ENCODE measurements around the gene TF.

The TF gene

DNA sequence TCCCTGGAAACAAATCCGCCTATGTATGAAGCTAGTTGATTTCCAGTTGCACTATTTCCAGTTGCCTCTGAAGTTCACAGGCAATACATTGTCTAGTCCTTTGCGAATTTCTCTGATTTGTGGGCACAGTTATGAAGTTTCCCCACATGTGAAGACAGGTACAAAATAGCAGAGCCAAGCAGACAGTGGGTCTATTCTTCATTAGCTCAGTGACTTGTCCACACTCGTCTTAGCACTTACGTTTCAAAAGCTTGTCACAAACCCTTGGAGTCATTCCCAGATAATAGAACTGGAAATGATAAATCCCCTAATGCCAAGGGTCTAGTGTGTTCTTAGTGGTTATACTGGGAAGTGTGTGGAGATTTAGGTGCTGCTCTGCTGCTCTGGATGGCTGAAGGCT, 73.9 kb downstream of the TF start:
- FAIRE-seq, result no peak

DNA sequence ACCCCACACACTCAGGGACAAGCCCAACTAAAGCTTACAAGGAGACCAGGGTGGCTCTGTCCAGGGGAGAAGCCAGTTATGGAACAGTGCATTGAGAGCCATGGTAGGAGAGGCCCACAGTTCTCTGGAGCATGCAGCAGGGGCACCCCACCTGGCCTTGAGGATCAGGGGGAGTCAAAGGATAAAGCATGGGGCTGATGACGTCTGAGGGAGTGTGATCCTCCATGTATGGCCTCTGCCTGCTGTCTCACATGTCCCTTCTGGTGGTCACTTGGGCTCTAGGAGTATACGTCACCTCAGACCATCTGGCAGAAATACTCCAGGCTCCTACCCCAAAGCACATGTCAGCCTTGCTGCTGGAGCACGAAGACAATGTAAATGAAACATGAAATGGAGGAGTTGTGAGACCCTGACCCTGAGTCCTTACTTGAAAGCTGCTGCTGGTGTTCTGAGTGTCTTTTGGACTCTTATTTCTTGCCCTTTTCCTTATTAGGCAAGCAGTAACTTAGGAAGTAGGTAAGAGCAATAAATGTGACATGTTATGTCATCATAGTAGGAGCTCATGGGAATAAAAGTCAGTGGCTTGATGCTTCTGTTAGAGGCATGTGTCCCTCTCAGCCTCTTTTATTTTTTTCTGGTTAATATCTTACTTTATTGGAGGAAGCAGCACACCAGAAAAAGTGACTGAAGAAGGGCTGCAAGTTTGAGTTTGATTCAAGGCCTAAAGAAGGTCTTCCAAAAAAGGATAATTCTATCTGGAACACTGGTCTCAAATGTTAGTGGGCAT, 74.9 kb downstream of the TF start:
- FAIRE-seq, result no peak

DNA sequence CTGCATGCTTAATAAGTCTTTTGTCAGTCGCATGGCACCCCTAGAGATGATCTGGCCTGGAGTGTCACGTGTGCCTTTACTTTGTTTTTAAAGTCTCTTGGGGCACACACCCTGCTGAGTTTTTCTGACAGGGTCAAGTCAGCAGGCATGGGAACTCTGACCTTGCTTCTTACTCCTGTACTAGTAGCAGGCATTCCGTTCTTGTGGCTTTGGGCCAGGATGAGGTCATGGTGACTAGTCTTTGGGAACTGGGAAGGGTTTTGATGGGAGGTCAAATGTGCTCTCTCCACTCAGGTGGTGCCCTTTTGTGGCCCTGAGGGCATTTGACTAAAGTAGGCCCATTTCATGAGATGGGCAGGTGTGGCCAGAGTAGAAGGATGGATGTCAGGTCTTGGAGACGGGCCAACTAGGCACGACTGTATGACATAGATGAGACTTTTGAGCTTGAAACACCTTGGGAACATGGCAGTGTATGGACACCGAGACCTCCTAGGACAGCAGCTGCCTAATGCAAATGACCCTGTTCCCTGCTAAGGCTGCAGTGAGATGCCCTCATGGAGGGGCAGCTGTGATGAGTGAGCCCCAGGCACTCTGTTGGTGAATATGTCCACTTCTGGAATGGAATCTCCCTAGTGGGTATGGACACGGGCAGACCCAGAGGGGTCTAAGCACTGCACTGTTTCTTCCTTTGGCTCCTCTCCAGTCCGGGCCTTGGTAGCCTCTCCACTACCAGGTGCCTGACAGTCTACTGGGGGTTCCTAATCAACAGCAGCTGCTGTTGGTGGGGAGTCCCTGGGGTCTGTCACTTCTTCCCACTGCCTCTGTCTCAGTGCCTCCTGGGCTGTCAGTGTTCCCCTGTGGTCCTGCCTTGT, 75.8 kb downstream of the TF start:
- no peak for FAIRE-seq

DNA sequence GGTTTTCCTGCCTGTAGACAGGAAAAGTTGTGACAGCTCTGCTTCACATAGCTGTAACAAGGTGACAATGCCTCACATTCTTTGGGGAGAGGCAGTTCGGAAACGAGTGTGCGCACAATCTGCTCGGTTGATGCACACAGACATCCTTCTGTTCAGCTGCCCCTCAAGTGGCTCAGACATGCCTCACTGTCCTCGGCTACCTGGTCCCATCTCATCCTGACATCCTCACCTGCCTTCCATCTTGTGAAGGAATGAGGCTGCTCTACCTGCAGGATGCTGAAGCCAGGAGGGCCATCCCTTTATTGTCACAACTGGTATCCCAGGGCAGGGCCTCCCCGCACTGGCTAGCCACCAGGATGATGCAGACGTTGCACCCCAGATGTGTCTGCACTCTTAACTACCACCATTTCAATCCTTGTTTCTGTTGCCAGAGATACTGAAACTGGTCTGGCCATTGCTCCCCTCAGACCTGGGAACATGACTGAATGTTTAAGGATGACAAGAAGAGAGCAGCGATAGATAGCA, 78.8 kb downstream of the TF start:
- no peak for FAIRE-seq

DNA sequence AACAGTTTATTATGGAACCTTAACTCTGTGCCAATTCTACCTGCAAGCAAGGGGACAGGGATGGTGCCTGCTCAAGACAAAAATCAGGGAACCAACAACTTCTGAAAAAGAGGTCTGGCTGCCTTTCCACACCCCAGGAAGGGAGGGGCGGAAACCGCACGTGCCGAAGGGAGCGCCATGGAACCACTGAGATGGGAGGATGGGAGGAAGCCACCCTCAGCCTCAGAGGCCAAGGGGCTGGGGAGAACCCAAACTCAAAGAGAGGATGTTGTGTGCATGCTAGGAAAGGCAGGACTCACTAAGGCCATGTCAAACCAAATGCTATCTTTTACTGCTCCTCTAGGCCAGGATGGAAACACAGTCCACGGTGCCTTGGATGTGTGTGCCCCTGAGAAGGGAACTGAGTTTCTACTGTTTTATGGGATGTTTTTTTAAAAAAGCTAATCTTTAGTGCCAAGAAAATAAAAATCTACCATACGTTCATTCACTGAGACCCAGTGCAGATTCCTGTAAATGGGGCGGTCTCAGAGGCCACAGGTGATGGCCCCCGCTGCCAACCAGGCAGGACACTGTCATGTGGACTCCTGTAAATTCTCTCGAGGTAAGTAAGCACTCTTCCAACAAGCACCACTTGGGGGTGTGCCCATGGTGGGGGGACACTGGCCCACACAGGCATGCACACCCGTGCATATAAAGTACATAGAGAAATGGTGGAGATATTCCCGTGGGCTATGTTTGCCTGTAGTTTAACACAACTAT, 80.0 kb downstream of the TF start:
- FAIRE-seq, result no peak

DNA sequence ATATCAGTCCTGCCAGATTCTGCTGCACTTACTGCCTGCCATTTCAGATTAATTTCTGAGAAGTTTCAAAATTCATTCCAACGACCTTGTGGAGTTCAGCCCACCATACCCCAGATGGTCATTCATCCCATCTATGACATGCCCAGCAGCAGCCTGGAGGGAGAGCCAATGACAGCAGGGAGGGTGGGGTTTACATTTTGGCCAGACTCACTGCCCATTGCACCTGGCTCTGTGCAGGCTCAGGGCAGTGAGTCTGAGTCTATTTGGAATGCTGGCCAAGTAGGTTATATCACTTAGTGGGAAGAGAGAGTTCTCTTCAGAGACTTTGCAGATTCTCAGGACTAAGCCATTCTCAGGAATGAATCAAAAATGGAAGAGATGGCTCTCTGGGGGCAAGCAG, 80.9 kb downstream of the TF start:
- no peak for FAIRE-seq

DNA sequence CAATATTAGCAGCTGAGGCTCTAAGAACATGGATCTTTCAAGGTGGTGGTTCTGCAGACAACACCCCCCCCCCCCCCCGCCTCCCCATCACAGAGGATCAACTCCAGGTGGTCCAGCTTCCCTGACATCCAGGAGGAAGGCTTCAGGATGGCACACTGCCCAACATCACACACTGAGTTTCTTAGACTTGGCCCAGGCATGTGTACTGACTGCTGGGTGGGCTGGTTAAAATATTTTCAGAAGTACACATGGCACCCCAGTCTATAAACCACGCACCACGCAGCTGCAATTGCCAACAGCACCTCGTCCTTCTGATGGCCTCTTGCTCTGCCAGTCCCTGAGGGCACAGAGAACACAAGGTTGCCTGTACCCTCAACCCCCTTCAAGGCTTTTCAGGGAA, 81.5 kb downstream of the TF start:
- FAIRE-seq, result no peak

DNA sequence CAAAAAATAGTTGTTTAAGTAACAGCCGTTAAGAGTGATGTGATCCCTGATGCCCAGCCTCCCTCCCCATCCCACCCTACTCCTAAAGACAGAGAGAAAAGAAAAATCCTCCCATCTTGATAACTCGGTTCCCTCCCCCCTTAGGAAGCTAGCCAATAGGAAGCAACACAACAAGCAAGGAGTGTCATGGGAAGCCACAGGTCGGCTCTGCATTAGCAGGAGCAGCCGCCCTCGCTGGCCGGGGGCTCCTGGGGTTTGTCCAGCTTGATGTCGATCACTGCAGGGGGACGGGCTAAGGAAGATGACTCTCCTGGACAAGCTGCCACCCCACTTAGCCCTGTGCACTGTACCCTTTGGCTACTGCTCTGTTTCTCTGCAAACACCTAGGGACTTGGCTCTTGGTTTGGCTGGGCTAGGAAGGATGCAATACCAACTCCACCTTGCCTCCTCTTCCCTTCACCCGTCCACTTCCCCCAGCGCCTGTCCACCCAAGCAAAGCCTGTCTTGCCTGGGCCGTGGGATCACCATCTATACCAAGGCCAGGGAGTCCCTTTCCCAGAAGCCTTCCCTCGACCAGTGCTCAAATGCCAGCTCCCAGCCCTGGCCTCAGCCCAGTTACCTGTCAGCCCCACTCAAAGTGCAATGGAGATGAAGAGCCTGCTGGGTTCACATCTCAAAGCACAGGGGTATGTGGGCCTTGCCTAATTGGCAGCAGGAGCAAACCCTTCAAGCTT, 82.5 kb downstream of the TF start:
- FAIRE-seq, result no peak

DNA sequence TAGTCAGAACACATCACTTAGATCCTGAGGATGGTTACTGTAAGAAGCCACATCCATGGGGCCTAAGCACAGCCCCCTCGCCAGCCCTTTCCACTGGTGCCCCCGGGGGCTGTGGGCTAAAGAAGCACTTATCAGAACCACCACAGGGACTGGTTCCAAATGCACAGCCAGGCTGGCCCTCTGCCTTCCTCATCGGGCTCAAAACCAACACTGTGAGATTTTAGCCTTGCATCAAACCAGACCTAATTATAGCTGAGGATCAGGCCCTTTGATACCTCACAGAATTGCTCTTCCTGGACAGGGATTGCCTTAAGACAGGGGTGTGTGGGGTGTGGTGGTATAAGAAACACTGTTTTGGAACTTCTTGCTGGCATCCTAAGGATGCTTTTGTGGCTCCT, 83.1 kb downstream of the TF start:
- FAIRE-seq, result no peak

DNA sequence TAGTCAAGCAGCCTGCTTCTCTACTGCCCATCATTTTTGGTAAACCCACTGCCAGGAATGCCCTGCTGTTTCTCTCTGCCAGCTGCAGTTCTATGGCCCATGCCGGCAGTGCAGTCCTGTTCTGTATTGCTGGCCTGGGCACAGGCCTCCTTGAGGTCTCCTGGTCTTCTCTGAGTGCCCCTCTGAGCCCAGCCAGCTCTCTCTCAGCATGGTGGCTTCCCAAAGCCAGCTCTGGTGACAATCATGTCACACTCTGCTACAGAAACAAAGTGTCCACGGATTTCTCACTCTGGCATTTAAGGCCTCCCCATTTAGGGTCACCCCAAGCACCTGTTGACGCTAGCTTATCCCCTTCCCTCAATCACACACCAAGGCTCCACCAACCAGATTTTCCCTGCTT, 83.9 kb downstream of the TF start:
- FAIRE-seq, result no peak

DNA sequence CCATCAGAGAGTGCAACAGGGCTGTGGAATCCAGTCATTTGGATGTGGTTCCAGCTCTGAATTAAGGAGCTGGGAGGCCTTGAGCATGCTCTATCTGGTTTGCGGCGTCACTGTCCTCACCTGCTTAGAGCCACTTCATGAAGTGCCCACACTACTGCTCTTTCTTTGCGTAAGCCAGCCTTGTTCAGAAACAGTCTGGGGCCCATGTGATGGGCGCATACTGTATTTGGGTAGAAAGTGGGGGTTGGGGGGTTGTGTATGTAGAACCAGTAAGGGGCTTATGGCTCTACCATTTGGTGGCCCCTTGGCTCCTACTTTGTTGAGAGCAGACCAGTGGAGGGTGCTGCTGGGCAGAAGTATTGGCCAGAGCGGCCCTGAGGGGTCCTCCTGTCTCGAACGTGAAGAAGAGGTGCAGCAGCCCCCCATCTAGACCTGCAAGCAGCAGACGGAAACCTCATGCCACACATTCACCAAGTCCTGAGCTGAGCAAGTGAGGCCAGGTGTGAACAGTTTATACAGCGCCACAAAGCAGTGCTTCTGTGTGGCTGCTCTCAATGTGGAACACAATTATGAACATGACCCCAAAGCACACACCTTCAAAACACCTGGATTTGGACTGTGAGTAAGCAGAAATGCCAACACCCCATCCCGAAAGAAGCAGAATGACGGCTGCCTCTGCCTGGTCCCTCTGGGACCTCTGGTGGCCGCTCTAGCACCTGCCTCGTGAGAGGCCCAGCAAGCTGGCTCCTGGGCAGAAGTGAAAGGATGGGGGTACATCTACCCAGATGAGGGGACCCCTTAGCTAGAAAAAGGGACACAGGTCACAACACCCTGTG, 86.0 kb downstream of the TF start:
- no peak for FAIRE-seq

DNA sequence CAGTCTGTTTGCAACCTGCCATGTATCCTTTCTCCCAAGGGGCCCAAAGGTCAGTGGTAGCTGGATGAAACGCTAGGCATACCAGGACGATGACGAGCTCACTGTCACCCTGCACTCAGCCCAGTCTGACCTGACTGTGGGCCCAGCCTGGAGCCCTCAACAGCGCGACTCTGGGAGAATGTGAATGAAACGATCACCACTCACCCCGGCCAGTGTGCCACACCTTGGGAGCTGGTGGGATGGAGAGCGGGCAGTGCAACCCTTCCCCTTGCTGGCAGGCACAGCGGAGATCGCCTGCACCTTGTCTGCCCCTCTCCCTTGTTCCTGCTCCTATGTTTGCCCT, 86.6 kb downstream of the TF start:
- FAIRE-seq, result no peak

DNA sequence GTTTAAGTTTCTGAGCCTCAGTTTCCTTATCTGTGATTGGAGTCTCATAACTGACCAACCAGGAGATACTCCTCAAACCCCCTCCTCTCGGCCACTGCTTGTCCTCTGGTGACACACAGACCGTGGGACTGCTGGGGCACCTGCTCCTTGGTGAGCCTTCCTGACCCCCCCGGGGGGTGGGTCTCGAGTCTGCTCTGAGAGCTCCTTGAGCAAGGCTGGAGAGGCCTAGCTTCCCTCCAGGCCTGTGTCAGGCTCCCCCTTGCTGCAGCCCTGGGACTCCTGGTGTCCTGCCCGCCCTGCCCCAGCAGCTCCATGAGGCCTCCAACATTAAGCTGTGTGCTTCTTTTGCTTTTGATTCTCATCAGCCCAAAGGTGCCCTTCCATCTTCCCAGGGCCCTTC, 87.1 kb downstream of the TF start:
- no peak for FAIRE-seq

DNA sequence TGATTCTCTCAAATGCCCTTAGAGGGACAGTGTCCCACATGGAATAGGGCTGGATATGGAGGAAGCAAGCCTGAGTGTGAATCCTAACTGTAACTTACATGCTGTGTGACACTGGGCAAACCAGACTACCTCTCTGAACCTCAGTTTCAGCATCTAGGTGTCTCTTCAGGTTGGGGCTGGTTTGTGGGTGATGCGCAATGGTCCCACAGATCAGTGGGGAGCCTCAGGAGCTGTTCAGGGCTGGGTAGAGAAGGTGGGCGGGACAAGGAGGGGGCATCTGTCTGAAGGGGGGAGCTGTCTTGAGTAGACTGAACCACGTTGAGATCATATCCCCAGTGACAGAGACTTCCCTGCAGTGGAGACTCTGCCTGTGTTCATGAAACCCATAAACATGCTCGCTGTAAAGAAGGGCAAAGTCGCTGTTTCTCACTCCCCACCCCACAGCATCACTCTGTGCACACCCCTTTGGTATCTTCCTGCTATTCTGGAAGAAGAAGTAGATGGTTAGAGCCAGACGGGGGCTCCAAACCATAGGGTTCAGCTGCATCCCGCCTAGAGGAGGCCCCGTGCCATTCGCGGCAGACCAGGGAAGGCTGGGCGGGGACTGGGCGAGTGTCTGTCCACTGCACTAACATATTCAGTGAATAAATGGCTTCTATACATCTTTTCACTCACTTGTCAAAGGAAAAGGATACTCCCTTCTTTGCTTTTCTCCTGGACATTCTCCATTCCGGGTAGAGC, 87.9 kb downstream of the TF start:
- FAIRE-seq, result no peak

DNA sequence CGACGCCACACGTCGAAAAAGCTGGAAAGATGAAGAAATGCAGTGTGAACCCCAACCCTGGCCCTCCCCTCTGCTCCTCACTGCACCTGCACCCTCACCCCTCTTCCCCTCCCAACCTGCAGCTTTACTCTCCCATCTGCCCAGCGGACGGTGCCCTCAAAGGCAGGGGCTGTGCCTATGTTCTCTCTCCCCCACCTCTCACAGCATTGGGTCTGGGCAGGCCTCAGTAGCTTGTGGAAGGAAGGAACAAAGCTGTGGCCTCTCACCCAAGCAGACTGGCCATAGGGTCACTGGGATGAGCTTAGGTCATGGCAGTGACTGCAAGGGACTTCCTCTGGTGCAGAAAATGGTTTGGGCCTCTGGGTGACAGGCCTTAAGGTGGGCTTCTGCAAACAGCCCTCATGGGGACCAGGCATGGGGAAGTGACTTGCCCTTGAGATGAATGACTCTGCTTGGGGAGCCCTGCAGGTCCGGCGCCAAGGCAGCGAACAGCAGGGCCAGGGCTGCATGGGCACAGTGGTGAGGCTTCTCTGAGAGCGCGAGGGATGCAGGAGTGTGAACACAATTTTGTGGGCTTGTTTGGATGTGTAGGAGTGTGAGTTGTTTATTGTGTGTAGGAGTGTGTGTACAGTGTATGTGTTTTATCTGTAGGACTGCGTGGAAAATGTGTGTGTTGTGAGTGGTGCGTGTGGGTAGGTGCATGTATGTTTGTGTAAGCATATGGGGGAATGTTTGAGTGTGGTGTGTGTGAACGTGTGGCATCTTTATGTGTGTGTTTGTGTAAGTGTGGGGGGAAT, 88.6 kb downstream of the TF start:
- FAIRE-seq, result no peak

DNA sequence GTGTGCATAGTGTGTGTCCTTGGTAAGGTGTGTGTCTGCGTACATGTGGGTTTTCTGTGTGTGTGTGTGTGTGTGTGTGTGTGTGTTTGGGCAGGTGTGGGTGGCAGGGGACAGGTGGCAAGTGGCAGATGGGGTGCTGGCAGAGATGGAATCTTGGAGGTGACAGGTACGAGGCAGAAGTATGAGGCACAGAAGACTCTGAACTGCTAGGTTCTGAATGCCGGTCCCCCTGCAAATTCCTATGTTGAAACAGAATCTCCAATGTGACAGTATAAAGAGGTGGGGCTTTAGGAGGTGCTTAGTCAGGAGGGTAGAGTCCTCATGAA, 89.2 kb downstream of the TF start:
- FAIRE-seq, result no peak

DNA sequence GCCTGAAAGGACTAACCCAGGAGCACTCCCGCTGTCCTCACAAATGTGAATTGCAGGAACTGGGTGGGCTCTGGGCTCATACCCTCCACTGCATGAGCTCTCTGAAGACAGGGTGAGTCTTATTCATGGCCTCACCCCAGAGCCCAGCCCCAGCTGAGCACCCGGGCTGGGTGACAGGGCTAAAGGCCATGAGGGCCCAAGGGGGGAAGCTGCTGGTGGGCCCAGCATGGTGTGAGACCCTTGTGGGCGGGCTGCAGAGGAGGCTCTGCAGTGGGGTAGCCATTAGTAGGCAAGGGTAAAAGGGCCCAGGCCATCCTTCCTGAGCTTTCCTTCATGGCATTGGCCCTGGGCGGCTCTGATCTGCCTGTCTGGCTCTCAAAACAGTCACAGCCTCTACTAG, 89.8 kb downstream of the TF start:
- no peak for FAIRE-seq

DNA sequence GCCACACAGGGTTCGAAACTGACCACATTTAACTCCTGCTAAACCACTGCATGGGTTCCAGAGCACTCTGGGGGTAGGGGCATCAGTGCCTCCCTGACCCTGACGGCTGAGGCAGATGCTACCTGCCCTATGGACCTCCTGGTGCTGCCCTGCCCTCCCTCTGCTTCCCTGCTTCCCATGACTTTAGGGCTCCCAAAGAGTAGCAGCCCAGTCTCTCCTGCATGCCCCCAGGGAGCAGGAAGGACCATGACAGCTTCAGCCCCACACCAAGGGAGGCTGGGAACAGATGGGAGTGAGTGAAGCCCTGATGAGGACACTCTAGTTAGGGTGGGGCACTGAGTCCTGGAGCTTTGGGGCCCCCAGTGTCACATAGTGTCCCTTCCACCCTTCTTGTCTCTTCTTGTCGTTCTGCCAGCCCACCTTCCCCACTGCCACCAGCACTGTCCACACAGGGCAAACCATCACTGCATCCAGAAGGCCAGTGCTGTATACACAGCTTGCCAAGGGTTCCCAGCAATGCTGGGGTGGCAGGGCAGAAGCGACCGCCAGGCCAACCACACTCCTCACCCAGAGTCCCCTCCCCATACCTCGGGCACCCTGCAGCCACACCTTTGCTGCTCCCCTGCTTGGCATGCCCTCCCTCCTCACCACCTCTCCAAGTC, 90.4 kb downstream of the TF start:
- no peak for FAIRE-seq

DNA sequence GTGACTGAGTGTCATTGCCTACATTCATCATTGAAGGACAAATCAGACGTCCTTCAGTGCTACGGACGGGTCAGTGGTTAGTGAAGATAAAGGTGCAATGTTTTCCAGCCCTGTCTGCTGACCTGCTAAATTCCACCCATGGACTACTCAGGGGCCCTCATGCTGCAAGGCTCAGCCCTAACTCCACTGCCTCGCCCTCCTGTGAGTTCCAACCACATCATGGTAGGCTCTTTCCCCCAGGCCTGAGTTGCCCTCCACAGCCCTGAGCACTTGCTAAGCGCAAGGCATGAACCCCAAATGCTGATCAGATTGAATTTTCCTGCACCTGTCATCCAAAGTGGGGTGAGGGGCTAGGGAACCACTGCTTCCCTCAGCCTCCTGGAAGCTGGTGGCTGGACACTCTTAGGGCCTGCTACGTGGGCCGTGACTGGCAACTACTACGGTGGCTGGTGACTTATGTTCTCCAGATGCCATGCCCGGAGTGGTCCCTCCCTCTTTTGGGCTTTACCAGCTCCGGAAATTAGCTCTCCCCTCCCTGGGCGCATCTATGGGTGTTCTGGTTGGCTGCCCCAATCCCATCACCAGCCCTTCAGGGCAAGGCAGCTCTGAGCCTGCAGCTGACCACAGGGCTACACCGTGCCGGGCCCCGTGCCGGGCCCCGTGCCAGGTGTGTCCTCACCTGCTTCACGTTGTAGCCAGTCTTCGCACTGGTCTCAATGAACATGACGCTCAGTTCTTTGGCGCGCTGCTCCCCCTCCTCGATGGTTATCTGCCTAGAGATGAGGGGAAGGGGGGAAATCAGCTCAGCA, 91.5 kb downstream of the TF start:
- no peak for FAIRE-seq
